HG03342 (cell line): Measurements from ENCODE around the gene TGFBR3.

Experiments
- ATAC-seq: cut with Tn5 transposase; IDR thresholded peaks from one replicate; pipeline ENCODE4 v1.9.1; 2021; ENCODE audit warnings: mild to moderate bottlenecking, moderate library complexity; ENCODE audit not compliant: unreplicated experiment

Gene TGFBR3

DNA sequence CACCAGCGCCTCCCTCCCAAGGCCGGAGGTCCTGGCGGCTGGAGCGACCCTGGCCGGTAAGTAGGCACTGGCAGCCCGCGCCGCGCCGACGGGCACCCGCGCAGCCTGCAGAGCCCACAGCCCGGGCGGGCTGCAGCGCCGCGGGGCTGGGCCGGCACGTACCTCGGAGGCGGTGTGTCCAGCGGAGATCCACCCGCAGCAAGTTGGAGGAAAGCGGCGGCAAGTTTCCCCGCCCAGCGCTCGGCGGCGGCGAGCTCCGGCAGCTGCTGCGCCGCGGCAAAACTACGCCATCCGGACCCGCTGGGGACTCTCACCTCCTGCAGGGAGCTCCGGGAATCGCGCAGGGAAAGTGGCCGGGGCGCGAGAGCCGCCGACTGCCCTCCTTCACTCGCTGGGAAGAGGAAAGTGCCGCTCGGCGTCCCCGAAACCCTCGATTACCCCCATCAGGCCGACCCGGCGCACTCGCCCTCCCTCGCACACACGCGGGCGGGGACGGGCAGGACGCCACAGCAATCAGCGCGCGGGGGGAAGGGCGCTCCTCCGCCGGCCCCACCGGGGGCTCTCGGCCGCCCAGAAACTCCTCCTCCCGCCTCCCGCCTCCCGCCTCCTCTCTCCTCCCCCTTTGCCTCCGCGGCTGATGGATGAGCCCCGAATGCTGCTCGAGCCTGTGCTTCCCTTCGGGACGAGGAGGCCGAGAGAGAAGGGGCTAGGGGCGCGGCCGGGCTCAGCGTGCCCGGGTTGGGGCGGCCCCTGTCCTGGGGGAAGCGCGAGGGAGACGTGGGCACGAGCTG lies at the start of gene TGFBR3:
TSS of gene TGFBR3 (minus strand) at position 436 of the 791 bp plus-strand sequence. CDS start 24,620 bp downstream, outside the sequence.
- ATAC-seq, result peak; percentile 62

DNA sequence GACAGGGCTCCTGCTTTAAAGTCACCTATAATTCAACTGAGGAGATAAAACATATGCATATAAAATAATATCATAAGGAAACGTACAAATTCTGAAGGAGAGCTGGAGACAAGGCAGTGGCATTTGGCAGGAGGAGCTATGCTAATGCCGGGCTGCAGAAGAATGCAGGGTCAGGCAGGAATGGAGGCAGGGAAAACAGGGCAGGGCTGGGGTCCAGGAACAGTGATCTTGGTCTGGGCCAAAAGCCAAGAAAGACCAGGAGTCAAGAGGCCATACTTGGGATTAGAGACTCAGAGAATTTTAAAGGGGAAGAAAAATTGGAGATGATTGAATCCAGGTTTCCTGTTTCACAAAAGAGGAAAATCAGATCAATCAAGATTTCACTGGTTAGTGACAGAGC lies 43.3 kb upstream of the TGFBR3 start:
- ATAC-seq, result no peak

- ATAC-seq, result no peak
Observed at GRCh38 chr1:91928026-91928425, 42.1 kb upstream of the TGFBR3 start.

DNA sequence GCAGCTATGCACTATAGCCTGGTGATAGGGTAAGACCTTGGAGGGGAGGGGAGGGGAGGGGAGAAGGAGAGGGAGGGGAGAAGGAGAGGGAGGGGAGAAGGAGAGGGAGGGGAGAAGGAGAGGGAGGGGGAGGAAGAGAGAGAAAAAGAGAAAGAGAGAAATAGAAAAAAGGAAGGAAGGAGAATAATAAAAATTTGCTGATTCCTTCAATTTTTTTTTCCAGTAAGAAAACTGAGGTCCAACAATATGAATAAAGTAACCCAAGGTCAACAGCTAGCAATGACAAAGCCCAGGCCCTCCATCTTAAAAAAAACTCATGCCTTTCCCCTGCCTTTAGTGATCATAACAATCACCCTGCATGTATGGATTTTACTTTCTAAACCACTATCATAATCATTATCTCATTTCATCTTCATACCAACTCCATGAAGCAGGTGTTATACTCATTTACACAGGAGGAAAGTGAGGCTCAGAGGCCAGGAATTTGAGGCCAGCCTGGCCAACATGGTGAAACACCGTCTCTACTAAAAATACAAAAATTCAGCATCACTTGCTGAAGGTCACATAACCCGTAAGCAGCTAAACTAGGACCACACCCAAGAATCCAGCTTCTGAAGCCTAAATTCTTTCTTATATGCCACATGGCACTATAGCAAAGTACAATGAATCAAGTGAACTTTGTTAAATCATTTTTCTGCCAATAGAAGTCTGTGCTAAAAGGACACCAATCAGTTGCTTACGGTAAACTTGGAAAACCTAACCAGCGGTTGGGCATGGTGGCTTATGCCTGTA lies 39.9 kb upstream of the TGFBR3 start:
- no peak for ATAC-seq

DNA sequence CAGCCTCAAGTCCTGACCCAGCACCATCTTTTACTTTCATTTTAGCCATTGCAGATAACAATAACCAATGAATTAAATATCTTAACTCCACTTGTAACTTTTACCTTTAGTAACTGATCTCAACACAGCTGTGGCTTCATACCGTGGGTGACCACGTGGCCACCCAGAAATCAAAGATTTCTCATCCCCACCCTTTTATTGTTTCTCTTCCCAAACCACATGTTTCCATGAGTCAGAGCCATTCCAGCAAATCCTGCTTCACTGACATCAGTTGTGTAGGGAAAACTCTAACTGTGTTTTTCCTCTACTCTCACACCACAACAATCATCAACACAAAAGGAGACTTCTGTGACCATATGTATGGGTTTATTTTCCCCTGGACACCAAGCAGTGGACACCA lies 38.2 kb upstream of the TGFBR3 start:
- ATAC-seq, result no peak

- ATAC-seq, result no peak
Observed at GRCh38 chr1:91919962-91920361, 34.0 kb upstream of the TGFBR3 start.

DNA sequence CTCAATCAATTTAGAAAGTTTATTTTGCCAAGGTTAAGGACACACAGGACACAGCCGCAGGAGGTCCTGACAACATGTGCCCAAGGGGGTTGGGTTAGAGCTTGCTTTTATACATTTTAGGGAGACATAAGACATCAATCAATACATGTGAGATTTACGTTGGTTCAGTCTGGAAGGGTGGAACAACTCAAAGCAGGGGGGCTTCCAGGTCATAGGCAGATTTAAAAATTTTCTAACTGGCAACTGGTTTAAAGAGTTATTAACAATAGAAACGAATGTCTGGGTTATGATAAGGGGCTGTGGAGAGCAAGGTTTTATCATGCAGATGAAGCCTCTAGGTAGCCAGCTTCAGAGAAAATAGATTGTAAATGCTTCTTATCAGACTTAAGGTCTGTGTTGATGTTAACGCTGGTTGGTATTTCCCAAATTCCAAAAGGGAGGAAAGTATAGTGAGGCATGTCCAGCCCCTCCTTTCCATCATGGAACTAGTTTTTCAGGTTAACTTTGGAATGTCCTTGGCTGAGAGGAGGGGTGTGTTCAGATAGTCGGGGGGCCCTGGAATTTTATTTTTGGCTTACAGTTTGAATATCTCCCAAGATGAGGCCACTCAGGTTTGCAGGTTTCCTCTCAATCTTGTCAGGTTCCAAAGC lies 31.0 kb upstream of the TGFBR3 start:
- ATAC-seq, result no peak

GRCh38 chr1:91916046-91916445 lies 30.1 kb upstream of the TGFBR3 start:
- ATAC-seq, result no peak

DNA sequence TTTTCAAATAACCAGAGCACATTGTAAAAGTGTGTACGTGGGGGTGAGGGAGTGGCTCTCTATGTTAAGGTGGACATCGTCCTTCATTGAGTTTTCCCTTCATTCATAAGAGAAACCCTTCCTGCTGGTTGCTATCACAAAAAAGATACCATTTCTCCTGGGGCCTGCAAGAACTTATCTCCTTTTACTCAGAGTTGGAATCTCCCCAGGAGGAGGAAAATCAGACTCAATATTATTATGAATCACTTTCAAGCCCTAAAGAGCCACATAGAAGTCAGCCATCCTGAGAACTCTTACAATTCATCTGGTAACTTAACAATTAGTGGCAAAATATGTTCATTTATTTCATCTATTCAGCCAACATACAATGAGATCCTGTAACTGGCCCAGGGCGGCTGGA lies 27.1 kb upstream of the TGFBR3 start:
- ATAC-seq, result no peak

- ATAC-seq, result no peak
Observed at GRCh38 chr1:91912266-91912665, 26.3 kb upstream of the TGFBR3 start.

GRCh38 chr1:91901231-91901630 lies 15.3 kb upstream of the TGFBR3 start:
- no peak for ATAC-seq

- no peak for ATAC-seq
Observed at GRCh38 chr1:91900562-91900961, 14.6 kb upstream of the TGFBR3 start.

- no peak for ATAC-seq
Observed at GRCh38 chr1:91897016-91897415, 11.1 kb upstream of the TGFBR3 start.

DNA sequence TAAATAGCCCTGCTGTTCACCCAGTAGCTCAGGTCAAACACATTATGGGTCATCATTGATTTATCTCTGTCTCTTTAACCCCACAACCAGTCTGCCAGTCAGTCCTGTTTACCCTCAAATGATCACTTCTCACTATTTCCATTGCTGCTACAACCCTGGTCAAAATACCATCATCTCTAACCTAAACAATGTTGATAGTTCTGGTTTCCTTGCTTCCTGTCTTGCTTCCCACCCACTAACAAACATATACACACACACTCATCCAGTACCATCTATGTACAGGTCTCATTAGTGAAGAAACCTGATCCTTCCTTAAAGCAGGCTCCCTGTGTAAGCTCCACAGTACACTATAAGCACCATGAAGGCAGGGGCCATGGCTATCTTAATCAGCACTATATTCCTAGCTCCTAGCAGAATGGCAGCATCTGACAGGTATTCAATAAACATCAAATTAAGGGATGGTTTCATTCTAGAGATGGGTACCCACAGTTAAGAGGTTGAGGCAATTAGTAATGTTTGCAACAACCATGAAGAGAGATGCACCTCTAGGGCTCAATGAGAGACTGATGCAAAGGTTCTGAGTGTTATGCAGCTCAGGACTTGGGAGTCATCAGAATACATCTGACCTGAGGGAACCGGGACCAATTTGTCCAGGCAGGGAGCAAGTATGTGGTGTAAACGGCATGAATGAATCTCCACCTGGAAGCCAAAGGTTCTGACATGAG lies 10.0 kb upstream of the TGFBR3 start:
- no peak for ATAC-seq

DNA sequence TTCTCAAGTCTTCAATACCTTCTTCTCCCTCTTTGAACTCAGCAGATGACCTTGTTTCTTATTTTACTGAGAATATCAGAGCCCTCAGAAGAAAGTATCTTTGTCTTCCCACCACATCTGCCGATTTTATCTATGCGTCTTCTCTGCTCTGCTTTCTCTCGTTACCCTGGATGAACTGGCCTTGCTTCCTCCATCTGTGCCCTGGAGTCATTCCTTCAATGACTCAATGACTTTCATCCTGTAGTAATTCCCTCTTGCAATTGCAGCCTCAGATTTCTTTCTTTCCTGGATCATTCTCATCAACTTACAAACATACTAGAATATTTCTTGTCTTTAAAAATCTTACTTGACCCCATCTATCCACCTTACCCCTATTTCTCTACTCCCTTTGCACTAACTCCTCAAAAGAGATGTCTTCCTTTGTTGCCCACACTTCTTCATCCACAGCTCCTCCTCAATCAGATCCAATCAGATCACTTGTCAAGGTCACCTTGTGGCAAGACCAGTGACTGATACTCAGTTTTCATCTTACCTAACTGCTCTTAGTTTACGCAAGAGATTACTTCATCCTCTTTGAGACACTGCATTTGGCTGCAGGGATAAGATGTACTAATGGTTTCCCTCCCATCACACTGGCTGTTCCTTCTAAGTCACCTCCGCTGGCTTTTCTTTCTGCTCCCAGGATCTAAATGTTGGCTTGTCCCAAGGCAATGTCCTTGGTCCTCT lies 8.2 kb upstream of the TGFBR3 start:
- no peak for ATAC-seq

DNA sequence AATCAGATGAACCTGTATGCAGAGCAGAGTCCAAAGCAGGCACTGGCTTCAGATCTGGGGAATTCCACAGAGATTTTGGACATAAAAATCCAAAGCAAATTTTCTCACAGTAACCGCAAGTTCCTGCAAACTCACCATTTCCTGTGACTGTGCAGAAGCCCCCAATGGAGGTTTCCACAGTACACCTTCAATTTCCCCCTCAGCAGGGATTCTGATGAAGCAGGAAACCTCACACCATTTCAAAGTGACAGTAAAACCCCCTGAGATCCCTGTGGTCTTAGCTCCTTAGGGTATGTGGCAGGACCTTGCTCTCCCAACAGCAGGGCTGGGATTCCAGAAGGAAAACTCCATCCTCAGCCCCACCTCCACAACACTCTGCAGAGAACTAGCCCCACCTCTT lies 6.0 kb upstream of the TGFBR3 start:
- no peak for ATAC-seq

- no peak for ATAC-seq
Observed at GRCh38 chr1:91891454-91891853, 5.5 kb upstream of the TGFBR3 start.

DNA sequence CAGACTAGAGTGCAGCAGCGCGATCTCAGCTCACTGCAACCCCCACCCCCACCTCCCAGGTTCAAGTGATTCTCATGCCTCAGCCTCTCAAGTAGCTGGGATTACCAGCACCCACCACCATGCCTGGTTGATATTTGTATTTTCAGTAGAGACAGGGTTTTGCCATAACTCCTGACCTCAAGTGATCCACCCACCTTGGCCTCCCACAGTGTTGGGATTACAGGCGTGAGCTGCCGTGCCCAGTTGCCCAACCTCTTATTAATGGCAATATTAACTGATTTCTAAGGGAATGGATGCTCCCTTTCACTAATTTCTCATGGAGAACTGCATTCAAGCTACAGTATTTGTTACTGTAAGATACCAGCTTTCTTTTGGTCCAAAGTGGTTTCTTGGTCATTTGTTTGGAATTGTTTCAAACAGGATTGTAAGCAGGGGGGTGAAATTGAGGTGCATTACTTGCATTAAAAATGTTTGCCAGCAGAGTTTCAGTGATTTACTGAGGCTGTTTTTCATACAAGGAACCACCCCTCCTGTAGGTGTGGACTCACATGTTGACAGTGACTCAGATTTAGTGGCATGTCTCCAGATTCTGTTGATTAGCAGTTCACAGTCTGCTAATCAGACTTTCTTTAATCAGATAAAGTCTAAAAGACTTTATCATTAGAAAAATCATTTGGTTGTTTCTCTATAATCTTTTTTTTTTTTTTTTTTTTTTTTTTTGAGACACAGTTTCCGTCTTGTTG lies 3.9 kb upstream of the TGFBR3 start:
- no peak for ATAC-seq

DNA sequence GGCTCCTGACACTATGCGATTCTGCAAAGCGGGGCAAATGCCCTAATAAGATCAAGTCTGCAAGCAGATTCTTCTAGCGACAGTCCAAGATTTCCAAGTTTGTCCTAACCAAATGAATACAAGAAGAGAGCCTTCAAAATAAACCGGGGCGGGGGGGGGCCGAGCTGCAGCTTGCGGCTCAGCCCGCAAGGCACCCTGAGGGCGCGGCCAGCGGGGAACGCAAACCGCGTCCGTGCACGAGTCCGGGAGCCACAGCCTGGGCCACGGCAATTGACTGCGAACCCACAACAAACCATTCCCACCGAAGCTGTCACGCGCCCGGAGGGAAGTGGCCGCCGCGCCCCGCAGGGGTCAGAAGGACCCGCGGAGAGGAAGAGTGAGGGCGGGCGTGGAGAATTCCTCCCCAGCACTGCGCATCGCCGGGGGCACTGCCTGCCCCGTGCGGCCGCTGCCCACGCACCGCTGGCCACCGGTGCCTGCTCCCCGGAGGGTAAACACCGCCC lies 687 bp downstream of the TGFBR3 start:
- ATAC-seq, result peak; percentile 8
